SIG-M5 treated with dmso at 0.1 percent for 504 hours (cell line): ENCODE data around the gene PLEKHH3.

ENCODE experiments used
- DNase-seq: peaks from one replicate; lab custom pipeline; 2025; ENCODE audit not compliant: unreplicated experiment; lab: John Stamatoyannopoulos, UW

The PLEKHH3 gene

DNA sequence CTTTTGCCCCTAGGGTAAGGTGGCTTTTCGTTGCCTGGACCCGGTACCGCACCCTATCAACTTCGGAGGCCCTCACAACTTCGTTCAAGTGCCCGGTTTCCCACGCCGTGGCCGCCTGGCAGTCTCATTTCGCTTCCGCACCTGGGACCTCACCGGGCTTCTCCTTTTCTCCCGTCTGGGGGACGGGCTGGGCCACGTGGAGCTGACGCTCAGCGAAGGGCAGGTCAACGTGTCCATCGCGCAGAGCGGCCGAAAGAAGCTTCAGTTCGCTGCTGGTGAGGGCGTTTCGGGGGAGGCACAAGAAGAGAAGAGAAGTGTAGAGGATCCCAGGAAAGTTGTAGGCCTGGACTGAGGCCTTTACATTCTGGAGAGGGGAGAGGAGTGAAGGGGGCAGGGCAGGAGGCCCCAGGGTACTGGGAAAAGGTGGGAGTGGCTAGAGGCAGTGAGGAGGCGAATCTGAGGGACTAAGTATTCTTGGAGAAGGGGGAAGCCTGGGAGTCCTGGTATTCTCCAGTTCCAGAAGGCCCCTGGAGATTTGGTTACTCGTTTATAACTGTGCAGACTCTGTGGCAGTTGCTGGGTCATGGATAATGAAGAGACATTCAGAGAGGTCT, 11.0 kb upstream of the PLEKHH3 start:
- no peak for DNase-seq

DNA sequence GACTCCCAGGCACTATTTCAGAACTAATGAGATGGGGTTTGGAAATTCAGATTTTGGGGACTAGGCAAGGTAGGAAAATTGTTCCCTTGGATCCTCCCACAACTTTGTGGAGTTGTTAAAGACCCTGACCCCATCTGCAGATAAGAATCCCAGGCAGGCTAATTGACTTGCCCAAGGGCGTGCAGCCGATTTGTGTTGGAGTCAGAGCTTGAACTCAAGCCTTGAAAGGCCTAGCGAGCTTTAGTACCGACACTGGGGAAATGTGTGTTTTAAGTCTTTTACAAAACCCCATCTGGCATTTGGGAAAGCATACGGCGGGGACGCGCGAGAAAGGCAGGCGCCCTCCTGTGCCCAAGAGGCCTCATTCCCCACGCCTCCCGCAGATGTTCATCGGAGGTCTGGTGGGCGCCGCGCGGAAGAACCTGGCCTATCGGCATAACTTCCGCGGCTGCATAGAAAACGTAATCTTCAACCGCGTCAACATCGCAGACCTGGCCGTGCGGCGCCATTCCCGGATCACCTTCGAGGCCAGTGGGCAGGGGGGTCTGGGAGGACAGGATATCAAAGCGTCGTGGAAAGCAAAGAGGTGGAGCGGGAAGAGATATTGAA, 9.8 kb upstream of the PLEKHH3 start:
- no peak for DNase-seq

- no peak for DNase-seq
Observed at GRCh38 chr17:42685831-42686230, 9.0 kb upstream of the PLEKHH3 start.

DNA sequence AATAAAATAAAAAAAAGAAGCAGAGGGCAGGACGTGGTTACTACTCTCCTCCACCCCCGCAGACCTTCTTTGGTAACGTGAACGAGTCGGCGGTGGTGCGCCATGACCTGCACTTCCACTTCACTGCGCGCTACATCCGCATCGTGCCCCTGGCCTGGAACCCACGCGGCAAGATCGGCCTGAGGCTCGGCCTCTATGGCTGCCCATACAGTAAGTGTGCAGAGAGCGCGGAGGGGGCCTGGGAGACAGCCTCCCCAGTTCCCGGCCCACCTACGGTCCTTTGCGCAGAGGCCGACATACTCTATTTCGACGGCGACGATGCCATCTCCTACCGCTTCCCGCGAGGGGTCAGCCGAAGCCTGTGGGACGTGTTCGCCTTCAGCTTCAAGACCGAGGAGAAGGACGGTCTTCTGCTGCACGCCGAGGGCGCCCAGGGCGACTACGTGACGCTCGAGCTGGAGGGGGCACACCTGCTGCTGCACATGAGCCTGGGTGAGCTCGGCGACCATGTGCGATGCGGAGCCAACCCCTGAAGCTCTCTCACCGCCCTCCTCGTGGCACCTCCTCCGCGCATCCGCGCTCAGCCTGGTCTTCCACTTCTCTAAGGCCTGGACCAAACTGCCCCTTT, 8.2 kb upstream of the PLEKHH3 start:
- no peak for DNase-seq

- DNase-seq = no peak
Observed at GRCh38 chr17:42683407-42684034, 6.7 kb upstream of the PLEKHH3 start.

GRCh38 chr17:42682722-42683403, 6.1 kb upstream of the PLEKHH3 start:
- peak; percentile 13 for DNase-seq

DNA sequence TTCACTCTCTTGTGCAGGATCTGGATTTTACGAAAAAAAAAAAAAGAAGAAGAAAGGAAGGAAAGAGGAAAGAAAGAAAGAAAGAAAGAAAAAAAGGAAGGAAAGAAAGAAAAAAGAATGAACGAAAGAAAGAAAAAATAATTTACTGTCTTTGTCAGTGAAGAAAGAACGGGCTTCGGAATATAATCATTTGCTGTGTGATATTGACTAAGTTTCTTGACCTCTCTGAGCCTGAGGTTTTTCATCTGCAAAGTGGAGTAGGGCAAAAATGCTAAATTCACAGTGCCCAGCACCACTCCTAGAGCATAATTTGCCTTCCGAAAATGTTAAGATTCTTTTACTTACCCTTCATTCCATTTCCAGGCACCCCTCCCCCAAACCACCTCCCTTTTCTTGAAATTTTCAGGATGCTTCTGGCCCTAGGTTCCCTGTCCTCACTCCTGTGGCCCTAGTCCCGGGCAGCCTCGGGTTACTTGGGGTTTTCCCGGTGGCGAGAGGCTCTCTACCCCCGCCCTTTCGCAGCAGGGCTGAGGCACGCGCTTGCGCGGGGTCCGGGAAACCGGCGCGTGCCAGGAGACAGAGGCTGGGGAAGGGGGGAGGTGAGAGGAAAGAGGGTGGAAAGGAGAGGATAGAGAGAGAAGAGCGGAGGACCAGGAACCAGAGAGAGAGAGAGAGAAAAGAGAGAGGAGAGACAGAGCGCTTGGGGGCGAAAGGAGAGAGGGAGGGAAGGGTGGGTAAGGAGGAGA, 5.4 kb upstream of the PLEKHH3 start, which contains the start of gene CNTNAP1:
Gene CNTNAP1, plus strand, starts transcription at position 556 of the 746 bp plus-strand sequence. CDS start 299 bp downstream, outside the sequence.
- DNase-seq = no peak

DNA sequence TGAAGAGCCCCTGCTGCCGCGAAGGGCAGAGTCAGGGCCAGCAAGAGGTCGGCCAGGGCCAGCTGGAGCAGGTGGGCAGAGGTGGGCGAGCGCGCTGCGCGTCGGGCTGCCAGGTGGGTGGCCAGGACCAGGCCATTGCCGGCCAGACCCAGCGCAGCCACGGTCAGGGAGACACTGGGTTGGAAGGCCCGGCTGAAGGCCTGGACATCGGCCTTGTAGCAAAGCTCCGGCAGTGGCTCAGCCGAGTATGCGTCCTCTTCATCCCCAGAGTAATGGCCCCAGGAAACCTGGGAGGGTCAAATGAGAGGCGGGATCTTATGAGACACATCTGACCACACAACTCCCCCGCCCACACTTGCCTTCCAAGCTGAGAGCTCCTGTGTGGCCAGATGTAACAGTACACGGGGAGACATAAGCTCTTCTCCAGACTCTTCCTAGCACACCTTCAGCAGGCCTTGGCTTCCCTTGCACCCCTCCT, 3.6 kb upstream of the PLEKHH3 start:
- DNase-seq = no peak

GRCh38 chr17:42679492-42680330, 2.9 kb upstream of the PLEKHH3 start:
- DNase-seq = peak; percentile 45

DNA sequence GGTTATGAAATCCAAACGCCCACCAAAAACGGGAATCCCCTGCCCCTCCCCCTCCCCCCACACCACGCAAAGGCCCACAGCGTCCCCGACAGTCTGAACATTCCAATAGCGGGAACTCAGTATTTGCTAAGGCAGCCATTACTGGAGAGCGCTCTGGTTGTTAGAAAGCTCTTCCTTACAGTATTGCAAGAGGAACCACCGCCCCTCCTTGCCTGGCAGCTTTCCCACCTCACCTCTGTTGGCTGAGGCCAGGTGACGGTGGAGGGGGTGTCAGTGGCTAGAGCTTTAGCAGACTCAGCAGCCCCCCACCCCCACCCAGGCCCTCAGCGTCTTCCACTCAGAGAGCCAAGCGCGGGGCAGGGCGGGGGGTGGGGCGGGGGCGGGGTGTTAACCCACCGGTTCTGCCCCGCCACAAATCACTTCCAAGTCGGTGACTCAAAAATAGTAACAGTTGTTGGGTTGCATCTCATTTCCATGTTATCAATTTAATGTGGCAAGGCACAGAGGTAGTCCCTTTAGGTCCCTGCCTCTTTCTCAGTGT, 2.2 kb upstream of the PLEKHH3 start:
- peak; percentile 18 for DNase-seq

GRCh38 chr17:42677921-42678781, 1.4 kb upstream of the PLEKHH3 start:
- DNase-seq = peak; percentile 82

- peak; percentile 99 for DNase-seq
Observed at GRCh38 chr17:42677012-42677857, 441 bp upstream of the PLEKHH3 start.

GRCh38 chr17:42675965-42676423, 800 bp downstream of the PLEKHH3 start:
- peak; percentile 39 for DNase-seq

- DNase-seq = no peak
Observed at GRCh38 chr17:42675348-42675964, 1.3 kb downstream of the PLEKHH3 start.

- DNase-seq = no peak
Observed at GRCh38 chr17:42674755-42675347, 1.9 kb downstream of the PLEKHH3 start.

- DNase-seq = peak; percentile 43
Observed at GRCh38 chr17:42673885-42674754, 2.7 kb downstream of the PLEKHH3 start.
